ENCODE measurements around the gene LRWD1.

GRCh38 chr7:102463841-102464576 is 775 bp upstream of the LRWD1 start:
- TF ChIP-seq POLR2A (IDR thresholded peaks at IDR 0.05) (no peak), POLR2AphosphoS5 (IDR thresholded peaks at IDR 0.05) (no peak)

Measured in prostate gland (tissue), 1 donor.